H9 (cell line): ENCODE data around the gene ERCC8. TPM values are rescaled to one million over a fixed set of nuclear protein-coding genes. Genes with fewer than 3 reads are reported as not detected.

Source experiments
- DNase-seq: peaks from one replicate; pipeline ENCODE4 v3.0.0-alpha.2; 2017
- H2AFZ ChIP-seq: one replicate; pipeline ENCODE4 v1.6.1; 2013; ENCODE audit warnings: mild to moderate bottlenecking, low read length, control low read depth, moderate library complexity
- H2AK5ac ChIP-seq: 2 replicates; pipeline ENCODE4 v1.6.1; 2013; ENCODE audit warnings: low read length, control low read depth, mixed read lengths; ENCODE audit not compliant: insufficient read length
- H2BK120ac ChIP-seq: one replicate; pipeline ENCODE4 v1.6.1; 2013; ENCODE audit warnings: low read depth, mild to moderate bottlenecking, low read length, control low read depth, inconsistent platforms; ENCODE audit not compliant: poor library complexity, severe bottlenecking
- H2BK12ac ChIP-seq: 2 replicates; pipeline ENCODE4 v1.6.1; 2013; ENCODE audit warnings: low read length, control low read depth, mixed read lengths, low read depth; ENCODE audit not compliant: insufficient read length
- H2BK15ac ChIP-seq: 2 replicates; pipeline ENCODE4 v1.6.1; 2013; ENCODE audit warnings: low read depth, low read length, control low read depth
- H2BK20ac ChIP-seq: one replicate; pipeline ENCODE4 v1.6.1; 2013; ENCODE audit warnings: low read depth, mild to moderate bottlenecking, low read length, control low read depth, inconsistent platforms; ENCODE audit not compliant: poor library complexity, severe bottlenecking
- H2BK5ac ChIP-seq: 2 replicates; pipeline ENCODE4 v1.6.1; 2013; ENCODE audit warnings: low read length, control low read depth, mixed read lengths; ENCODE audit not compliant: insufficient read length
- H3K14ac ChIP-seq: 2 replicates; pipeline ENCODE4 v1.6.1; 2013; ENCODE audit warnings: low read length, control low read depth; ENCODE audit not compliant: insufficient read depth
- H3K18ac ChIP-seq: 2 replicates; pipeline ENCODE4 v1.6.1; 2013; ENCODE audit warnings: low read depth, mild to moderate bottlenecking, mixed read lengths, low read length, control low read depth; ENCODE audit not compliant: insufficient read length
- H3K23ac ChIP-seq: 2 replicates; pipeline ENCODE4 v1.6.1; 2013; ENCODE audit warnings: low read length, control low read depth, mixed read lengths, low read depth; ENCODE audit not compliant: insufficient read length
- H3K23me2 ChIP-seq: 2 replicates; pipeline ENCODE4 v1.6.1; 2013; ENCODE audit warnings: low read depth, mild to moderate bottlenecking, mixed read lengths, low read length, control low read depth; ENCODE audit not compliant: insufficient read length, poor library complexity, severe bottlenecking
- H3K27ac ChIP-seq: 2 replicates; pipeline ENCODE4 v1.5.1; 2013; ENCODE audit warnings: low read length, control low read depth, mixed read lengths, low read depth; ENCODE audit not compliant: insufficient read length
- H3K27me3 ChIP-seq: 2 replicates; pipeline ENCODE4 v1.6.1; 2013; ENCODE audit warnings: low read length, control low read depth, inconsistent platforms; ENCODE audit not compliant: insufficient read depth
- H3K4ac ChIP-seq: 2 replicates; pipeline ENCODE4 v1.6.1; 2013; ENCODE audit warnings: low read depth, mild to moderate bottlenecking, control low read depth, inconsistent platforms, low read length, moderate library complexity
- H3K4me1 ChIP-seq: 2 replicates; pipeline ENCODE4 v1.6.1; 2013; ENCODE audit warnings: low read length, control low read depth, inconsistent platforms; ENCODE audit not compliant: insufficient read depth
- H3K4me2 ChIP-seq: 2 replicates; pipeline ENCODE4 v1.6.1; 2013; ENCODE audit warnings: low read length, control low read depth, mixed read lengths; ENCODE audit not compliant: insufficient read length, insufficient read depth
- H3K56ac ChIP-seq: 2 replicates; pipeline ENCODE4 v1.6.1; 2013; ENCODE audit warnings: low read depth, mild to moderate bottlenecking, mixed read lengths, low read length, control low read depth; ENCODE audit not compliant: insufficient read length
- H3K79me1 ChIP-seq: 2 replicates; pipeline ENCODE4 v1.6.1; 2013; ENCODE audit warnings: low read depth, mild to moderate bottlenecking, moderate library complexity, low read length, control low read depth, inconsistent platforms; ENCODE audit not compliant: insufficient read depth, poor library complexity, severe bottlenecking
- H3K79me2 ChIP-seq: 2 replicates; pipeline ENCODE4 v1.6.1; 2013; ENCODE audit warnings: low read length, control low read depth, inconsistent platforms; ENCODE audit not compliant: insufficient read depth
- H3K9ac ChIP-seq: 2 replicates; pipeline ENCODE4 v1.6.1; 2013; ENCODE audit warnings: low read length, control low read depth, mixed read lengths; ENCODE audit not compliant: insufficient read length; ENCODE audit errors: extremely low read depth
- H3K9me3 ChIP-seq: one replicate; pipeline ENCODE4 v1.6.1; 2013; ENCODE audit warnings: low read depth, low read length, inconsistent platforms; ENCODE audit not compliant: control insufficient read depth
- H3T11ph ChIP-seq: one replicate; pipeline ENCODE4 v1.6.1; 2013; ENCODE audit warnings: mild to moderate bottlenecking, low read length, control low read depth, inconsistent platforms
- H4K20me1 ChIP-seq: one replicate; pipeline ENCODE4 v1.6.1; 2013; ENCODE audit not compliant: control insufficient read depth, insufficient read length, insufficient read depth
- H4K5ac ChIP-seq: 2 replicates; pipeline ENCODE4 v1.6.1; 2013; ENCODE audit warnings: low read depth, mild to moderate bottlenecking, mixed read lengths, low read length, control low read depth; ENCODE audit not compliant: insufficient read length
- H4K8ac ChIP-seq: replicated peaks from 2 replicates; pipeline ENCODE4 v1.6.1; 2013; ENCODE audit warnings: low read length, control low read depth, mixed read lengths, low read depth; ENCODE audit not compliant: insufficient read length
- H4K91ac ChIP-seq: 2 replicates; pipeline ENCODE4 v1.6.1; 2013; ENCODE audit warnings: low read depth, mild to moderate bottlenecking, moderate library complexity, mixed read lengths, low read length, control low read depth; ENCODE audit not compliant: insufficient read length
- H3K27ac Mint-ChIP-seq, 3 experiments: 2 replicates in 2 of 3; 3 replicates in 1 of 3; pipeline ENCODE4 v1.8.0; 2020 to 2021; ENCODE audit warnings: mixed read lengths in 3 of 3, mild to moderate bottlenecking in 1 of 3, moderate library complexity in 1 of 3
- H3K27me3 Mint-ChIP-seq: 2 replicates; pipeline ENCODE4 v1.8.0; 2021; ENCODE audit warnings: low read depth, mild to moderate bottlenecking, moderate library complexity, mixed read lengths
- H3K36me3 Mint-ChIP-seq, 3 experiments: 2 replicates in 2 of 3; 3 replicates in 1 of 3; pipeline ENCODE4 v1.8.0; 2020 to 2021; ENCODE audit warnings: low read depth in 3 of 3, mixed read lengths in 3 of 3; ENCODE audit not compliant: insufficient read depth in 1 of 3
- H3K4me1 Mint-ChIP-seq, 2 experiments: 2 replicates each; pipeline ENCODE4 v1.8.0; 2020; ENCODE audit warnings: mixed read lengths in 2 of 2
- H3K4me3 Mint-ChIP-seq, 2 experiments: 2 replicates in 1 of 2; 3 replicates in 1 of 2; pipeline ENCODE4 v1.8.0; 2020 to 2021; ENCODE audit warnings: mild to moderate bottlenecking in 2 of 2, mixed read lengths in 2 of 2, moderate library complexity in 1 of 2
- H3K9me3 Mint-ChIP-seq, 2 experiments: 2 replicates in 1 of 2; 3 replicates in 1 of 2; pipeline ENCODE4 v1.8.0; 2020; ENCODE audit warnings: mild to moderate bottlenecking in 2 of 2, mixed read lengths in 2 of 2, moderate library complexity in 1 of 2
- WGBS: extraction: QIAGEN DNeasy Blood & Tissue Kit; methylation state at CpG from one replicate; pipeline ENCODE4 v1.1.7; 2013; ENCODE audit warnings: missing lambda C conversion rate, low lambda C conversion rate, mixed read lengths; ENCODE audit not compliant: insufficient read length; ENCODE audit errors: extremely low coverage; 5-methylcytosine and 5-hydroxymethylcytosine counted together
- total RNA-seq: library from RNA; stranded (reverse); gene quantifications from 2 replicates; pipeline ENCODE4 v1.2.1, GENCODE V29; 2021
- TF ChIP-seq, protein P1 (sequence below): fragments of 200-600 bp; sonication (generic); conservative IDR thresholded peaks from 3 replicates; pipeline ENCODE4 v1.8.0; 2021; ENCODE audit warnings: antibody characterized with exemption, mild to moderate bottlenecking

ERCC8 gene
- total RNA-seq, 1 experiment from 2014 or later = 18.0 TPM

DNA sequence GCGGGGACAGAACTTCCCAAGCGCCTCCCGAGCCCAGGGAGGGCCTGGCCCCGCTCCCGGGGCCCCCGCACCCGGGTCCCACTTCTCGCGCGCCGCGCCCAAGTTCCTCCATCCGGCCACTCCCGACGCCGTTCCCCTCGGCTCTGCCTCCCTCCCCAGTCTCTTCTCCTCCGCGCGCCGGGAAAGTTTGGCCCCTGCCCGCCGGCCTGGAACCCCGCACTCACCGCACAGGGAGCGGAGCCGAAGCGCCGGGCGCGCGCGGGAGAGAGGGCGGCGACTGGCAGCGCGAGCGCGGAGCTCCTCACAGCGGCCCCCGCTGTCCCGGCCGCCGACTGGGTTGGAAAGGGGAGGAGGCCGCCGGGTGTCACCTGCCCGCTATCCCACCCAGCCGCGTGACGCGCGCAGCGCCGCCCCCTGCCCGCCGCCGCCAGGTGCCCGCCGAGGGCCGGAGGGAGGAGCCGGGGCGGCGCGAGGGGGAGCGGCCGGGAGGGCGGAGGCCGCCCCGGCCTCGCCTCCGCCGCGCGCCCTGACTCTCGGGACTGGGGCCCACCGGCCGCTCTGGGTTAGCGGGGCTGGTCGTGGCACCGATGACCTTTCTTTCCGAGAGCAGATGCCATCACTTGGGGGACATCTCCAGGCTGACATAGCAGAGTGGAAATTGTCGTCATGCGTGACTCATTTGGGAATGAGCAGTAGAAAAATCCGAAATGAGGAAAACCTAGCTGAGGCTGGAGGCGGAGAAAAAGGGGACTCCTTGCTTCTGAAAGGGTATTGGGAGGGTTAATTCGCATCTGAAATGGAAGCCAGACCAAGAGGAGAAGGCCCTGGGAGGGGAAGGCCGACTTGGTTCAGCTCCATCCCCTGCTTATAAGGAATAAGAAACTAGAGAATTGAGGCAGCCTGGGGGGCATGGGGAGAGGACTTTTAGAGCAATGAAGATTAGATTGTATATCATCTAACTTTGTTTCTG is 100.6 kb downstream of the ERCC8 start, which contains the start of gene ELOVL7:
TSS of gene ELOVL7 (minus strand) at position 334 of the 970 bp plus-strand sequence. CDS start 56,872 bp downstream, outside the sequence.
- peak within 1 kb of the TSS; percentile 12 for H3K27ac ChIP-seq
- no peak within 1 kb of the TSS; the same call in 1 of the 2 replicates for H2BK15ac ChIP-seq
- DNase-seq = peak; percentile 93
- H2AFZ ChIP-seq = peak within 1 kb of the TSS; percentile 86
- Mint-ChIP-seq H3K36me3 (no peaks in the 10 kb centered on the region), H3K27ac (peak within 1 kb of the TSS; percentile 81 to 98 (median 97)), H3K4me1 (peaks cover 22 to 23% of the 10 kb centered on the region in 2 experiments), H3K9me3 (no peaks in the 10 kb centered on the region; a peak in 1 of 5 replicates), H3K27me3 (peaks cover 32% of the 10 kb centered on the region), H3K4me3 (peak within 1 kb of the TSS; percentile 89 to 95)
- H3T11ph ChIP-seq = no peak within 1 kb of the TSS
- H3K14ac ChIP-seq = peak within 1 kb of the TSS; percentile 66; the same call in 1 of the 2 replicates
- no peaks in the 10 kb centered on the region for H4K20me1 ChIP-seq
- H3K56ac ChIP-seq = no peak within 1 kb of the TSS
- H2AK5ac ChIP-seq = no peak within 1 kb of the TSS
- H3K9ac ChIP-seq = peak within 1 kb of the TSS; percentile 71
- no peaks in the 10 kb centered on the region for H3K9me3 ChIP-seq
- H3K4ac ChIP-seq = no peak within 1 kb of the TSS
- peak within 1 kb of the TSS; percentile 73 for H3K18ac ChIP-seq
- H3K23ac ChIP-seq = no peak within 1 kb of the TSS
- no peak within 1 kb of the TSS for H4K5ac ChIP-seq
- H4K91ac ChIP-seq = no peak within 1 kb of the TSS
- H4K8ac ChIP-seq = no peak within 1 kb of the TSS
- H3K4me2 ChIP-seq = peak within 1 kb of the TSS; percentile 100
- peaks cover 19% of the 10 kb centered on the region for H3K23me2 ChIP-seq
- no peaks in the 10 kb centered on the region for H3K79me1 ChIP-seq
- H2BK12ac ChIP-seq = no peak within 1 kb of the TSS
- WGBS = no CpG with 5 or more reads among the region's 87 CpGs
- H3K4me1 ChIP-seq = peaks cover 3% of the 10 kb centered on the region; the same call in 1 of the 2 replicates
- no peaks in the 10 kb centered on the region for H3K79me2 ChIP-seq
- H2BK5ac ChIP-seq = no peak within 1 kb of the TSS
- no peak within 1 kb of the TSS for H2BK20ac ChIP-seq
- H3K27me3 ChIP-seq = peaks cover 10% of the 10 kb centered on the region; the same call in 1 of the 2 replicates
- TF ChIP-seq, protein P1, sequence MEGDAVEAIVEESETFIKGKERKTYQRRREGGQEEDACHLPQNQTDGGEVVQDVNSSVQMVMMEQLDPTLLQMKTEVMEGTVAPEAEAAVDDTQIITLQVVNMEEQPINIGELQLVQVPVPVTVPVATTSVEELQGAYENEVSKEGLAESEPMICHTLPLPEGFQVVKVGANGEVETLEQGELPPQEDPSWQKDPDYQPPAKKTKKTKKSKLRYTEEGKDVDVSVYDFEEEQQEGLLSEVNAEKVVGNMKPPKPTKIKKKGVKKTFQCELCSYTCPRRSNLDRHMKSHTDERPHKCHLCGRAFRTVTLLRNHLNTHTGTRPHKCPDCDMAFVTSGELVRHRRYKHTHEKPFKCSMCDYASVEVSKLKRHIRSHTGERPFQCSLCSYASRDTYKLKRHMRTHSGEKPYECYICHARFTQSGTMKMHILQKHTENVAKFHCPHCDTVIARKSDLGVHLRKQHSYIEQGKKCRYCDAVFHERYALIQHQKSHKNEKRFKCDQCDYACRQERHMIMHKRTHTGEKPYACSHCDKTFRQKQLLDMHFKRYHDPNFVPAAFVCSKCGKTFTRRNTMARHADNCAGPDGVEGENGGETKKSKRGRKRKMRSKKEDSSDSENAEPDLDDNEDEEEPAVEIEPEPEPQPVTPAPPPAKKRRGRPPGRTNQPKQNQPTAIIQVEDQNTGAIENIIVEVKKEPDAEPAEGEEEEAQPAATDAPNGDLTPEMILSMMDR = peak; percentile 52
- no peak within 1 kb of the TSS for H2BK120ac ChIP-seq
